NCI-H2107 (cell line): ENCODE measurements around the gene CAMSAP3.

ENCODE experiments used
- DNase-seq: peaks from one replicate; lab custom pipeline; 2025; lab: John Stamatoyannopoulos, UW

Gene CAMSAP3, protein sequence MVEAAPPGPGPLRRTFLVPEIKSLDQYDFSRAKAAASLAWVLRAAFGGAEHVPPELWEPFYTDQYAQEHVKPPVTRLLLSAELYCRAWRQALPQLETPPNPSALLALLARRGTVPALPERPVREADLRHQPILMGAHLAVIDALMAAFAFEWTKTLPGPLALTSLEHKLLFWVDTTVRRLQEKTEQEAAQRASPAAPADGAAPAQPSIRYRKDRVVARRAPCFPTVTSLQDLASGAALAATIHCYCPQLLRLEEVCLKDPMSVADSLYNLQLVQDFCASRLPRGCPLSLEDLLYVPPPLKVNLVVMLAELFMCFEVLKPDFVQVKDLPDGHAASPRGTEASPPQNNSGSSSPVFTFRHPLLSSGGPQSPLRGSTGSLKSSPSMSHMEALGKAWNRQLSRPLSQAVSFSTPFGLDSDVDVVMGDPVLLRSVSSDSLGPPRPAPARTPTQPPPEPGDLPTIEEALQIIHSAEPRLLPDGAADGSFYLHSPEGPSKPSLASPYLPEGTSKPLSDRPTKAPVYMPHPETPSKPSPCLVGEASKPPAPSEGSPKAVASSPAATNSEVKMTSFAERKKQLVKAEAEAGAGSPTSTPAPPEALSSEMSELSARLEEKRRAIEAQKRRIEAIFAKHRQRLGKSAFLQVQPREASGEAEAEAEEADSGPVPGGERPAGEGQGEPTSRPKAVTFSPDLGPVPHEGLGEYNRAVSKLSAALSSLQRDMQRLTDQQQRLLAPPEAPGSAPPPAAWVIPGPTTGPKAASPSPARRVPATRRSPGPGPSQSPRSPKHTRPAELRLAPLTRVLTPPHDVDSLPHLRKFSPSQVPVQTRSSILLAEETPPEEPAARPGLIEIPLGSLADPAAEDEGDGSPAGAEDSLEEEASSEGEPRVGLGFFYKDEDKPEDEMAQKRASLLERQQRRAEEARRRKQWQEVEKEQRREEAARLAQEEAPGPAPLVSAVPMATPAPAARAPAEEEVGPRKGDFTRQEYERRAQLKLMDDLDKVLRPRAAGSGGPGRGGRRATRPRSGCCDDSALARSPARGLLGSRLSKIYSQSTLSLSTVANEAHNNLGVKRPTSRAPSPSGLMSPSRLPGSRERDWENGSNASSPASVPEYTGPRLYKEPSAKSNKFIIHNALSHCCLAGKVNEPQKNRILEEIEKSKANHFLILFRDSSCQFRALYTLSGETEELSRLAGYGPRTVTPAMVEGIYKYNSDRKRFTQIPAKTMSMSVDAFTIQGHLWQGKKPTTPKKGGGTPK

DNA sequence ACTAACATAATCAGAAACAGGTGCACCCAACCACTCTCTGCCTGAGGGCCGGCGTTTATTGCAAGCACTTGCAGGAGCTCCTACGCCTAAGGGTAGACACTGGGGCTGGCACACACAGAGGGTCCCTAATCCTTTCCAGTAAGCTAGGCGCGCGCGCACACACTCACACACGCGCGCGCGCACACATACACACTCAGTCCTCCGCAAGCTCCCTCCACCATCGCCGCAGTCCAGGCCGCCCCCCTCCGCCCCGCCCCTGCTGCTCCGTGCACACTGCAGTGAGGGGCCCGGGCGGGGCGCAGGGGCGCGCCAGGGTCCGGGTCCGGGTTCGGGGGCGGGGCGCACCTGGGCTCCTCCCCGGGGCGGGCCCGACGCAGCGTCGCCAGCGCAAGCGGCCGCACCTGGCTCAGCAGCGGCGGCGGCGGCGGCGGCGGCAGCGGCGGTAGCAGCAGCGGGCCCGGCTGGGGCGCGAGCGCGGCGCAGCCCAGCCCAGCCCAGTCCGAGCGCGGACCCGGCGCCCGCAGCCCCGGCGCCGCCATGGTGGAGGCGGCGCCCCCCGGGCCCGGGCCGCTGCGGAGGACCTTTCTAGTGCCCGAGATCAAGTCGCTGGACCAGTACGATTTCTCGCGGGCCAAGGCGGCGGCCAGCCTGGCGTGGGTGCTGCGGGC, at the start of gene CAMSAP3:
Gene CAMSAP3, plus strand, starts transcription at position 398 of the 668 bp plus-strand sequence. Its CDS starts 140 bp downstream, at position 538.
- peak; percentile 44 for DNase-seq

DNA sequence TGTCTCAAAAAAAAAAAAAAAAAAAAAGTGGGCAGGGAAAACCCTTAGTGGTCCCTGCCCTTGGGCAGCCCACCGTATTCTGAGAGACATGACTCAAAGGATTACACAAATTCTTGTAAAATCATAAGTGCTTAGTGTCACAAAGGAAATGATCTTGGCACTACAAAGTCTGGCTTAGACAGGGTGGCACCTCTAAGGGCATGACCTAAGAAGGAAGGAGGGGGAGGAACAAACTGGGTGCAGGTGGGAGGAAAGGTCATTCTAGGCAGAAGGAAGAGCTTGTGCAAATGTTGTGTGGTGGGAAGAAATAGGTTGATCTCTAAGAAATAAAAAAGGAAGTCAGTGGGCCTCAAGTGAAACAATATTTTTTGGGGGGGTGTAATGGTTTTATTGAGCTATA, 49.8 kb upstream of the CAMSAP3 start:
- DNase-seq, result no peak

- DNase-seq, result no peak
Observed at GRCh38 chr19:7547159-7547558, 48.5 kb upstream of the CAMSAP3 start.

DNA sequence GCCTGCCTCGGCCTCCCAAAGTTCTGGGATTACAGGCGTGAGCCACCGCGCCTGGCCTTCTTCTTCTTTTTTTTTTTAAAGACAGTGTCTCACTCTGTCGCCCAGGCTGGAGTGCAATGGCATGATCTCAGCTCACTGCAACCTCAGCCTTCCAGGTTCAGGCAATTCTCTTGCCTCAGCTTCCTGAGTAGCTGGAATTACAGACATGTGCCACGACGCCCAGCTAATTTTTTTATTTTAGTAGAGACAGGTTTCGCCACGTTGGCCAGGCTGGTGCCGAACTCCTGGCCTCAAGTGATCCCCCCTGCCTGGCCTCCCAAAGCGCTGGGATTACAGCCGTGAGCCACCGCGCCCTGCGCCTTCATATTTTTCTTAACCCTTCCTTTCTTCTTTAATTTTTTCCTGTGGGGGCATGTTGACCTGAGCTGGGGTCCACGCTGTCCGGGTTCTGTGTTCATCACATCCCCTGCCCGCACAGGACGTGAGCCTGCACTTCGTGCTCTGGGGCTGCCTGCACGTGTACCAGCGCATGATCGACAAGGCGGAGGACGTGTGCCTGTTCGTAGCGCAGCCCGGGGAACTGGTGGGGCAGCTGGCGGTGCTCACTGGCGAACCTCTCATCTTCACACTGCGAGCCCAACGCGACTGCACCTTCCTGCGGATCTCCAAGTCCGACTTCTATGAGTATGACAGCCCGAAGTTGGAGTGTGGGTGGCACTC, 46.1 kb upstream of the CAMSAP3 start:
- no peak for DNase-seq

GRCh38 chr19:7550169-7550770, 45.4 kb upstream of the CAMSAP3 start:
- no peak for DNase-seq

- no peak for DNase-seq
Observed at GRCh38 chr19:7550987-7551761, 44.5 kb upstream of the CAMSAP3 start.

GRCh38 chr19:7552781-7553180, 42.9 kb upstream of the CAMSAP3 start:
- DNase-seq, result no peak

DNA sequence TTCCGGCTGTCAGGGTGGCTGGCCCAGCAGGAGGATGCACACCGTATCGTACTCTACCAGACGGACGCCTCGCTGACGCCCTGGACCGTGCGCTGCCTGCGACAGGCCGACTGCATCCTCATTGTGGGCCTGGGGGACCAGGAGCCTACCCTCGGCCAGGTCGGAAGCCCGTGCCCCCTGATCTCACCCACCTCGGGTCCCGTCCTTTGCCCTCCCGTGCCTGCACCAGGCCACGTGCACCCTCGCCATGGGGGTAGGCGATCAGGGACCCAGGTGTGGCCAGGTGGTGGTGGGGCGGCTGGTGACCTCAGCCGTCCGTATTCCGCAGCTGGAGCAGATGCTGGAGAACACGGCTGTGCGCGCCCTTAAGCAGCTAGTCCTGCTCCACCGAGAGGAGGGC, 41.1 kb upstream of the CAMSAP3 start:
- DNase-seq, result no peak

DNA sequence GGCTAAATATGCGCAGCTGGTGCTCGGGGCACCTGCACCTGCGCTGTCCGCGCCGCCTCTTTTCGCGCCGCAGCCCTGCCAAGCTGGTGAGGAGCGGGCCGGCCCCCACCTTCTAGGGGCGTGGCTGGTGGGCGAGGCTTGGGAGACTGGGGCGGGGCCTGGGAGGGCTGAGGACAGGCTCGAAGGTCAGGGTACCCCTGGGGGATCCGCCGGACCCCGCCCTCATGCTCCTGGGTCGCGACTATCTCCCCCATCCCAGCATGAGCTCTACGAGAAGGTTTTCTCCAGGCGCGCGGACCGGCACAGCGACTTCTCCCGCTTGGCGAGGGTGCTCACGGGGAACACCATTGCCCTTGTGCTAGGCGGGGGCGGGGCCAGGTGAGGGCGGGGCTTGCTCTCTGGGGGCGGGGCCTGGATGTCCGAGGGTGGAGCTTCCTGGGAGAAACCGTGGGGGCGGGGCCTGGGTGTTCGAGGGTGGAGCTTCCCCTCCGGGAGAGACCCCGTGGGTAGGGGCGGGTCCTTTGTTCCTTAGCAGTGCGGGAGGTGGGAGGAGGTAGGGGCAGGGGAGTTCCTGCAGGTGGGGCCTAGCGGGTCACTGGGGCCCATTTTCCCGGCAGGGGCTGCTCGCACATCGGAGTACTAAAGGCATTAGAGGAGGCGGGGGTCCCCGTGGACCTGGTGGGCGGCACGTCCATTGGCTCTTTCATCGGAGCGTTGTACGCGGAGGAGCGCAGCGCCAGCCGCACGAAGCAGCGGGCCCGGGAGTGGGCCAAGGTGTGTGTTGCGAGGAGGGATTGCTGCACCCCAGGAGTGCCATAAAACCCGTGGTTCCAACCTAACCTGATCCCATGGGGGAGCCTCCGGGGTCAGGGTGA, 40.4 kb upstream of the CAMSAP3 start:
- no peak for DNase-seq

DNA sequence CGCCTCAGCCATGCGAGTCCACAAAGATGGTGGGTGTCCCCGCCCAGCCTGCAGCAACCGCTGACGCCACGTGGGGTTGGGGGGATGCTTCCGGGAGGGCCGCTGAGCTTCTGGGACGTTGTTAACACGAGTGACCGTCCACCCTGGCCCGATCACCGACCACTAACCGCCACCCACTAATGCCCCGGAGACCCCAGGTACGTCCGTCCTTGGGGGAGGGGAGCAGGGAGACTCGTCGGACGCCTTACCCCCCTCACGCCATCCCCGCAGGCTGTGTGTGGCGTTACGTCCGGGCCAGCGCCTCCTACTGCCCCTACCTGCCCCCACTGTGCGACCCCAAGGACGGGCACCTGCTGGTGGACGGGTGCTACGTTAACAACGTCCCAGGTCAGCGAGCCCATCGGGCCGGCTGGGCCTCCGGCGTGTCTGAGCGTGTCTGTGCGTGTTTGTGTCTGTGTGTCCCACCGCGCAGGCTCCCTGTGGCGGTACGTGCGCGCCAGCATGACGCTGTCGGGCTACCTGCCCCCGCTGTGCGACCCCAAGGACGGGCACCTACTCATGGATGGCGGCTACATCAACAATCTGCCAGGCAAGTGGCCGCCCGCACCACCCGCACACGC, 38.9 kb upstream of the CAMSAP3 start:
- no peak for DNase-seq

GRCh38 chr19:7558667-7559066, 37.0 kb upstream of the CAMSAP3 start:
- no peak for DNase-seq

GRCh38 chr19:7559102-7559501, 36.6 kb upstream of the CAMSAP3 start:
- DNase-seq, result no peak

GRCh38 chr19:7560255-7560654, 35.4 kb upstream of the CAMSAP3 start:
- no peak for DNase-seq

GRCh38 chr19:7561325-7561724, 34.3 kb upstream of the CAMSAP3 start:
- DNase-seq, result no peak

DNA sequence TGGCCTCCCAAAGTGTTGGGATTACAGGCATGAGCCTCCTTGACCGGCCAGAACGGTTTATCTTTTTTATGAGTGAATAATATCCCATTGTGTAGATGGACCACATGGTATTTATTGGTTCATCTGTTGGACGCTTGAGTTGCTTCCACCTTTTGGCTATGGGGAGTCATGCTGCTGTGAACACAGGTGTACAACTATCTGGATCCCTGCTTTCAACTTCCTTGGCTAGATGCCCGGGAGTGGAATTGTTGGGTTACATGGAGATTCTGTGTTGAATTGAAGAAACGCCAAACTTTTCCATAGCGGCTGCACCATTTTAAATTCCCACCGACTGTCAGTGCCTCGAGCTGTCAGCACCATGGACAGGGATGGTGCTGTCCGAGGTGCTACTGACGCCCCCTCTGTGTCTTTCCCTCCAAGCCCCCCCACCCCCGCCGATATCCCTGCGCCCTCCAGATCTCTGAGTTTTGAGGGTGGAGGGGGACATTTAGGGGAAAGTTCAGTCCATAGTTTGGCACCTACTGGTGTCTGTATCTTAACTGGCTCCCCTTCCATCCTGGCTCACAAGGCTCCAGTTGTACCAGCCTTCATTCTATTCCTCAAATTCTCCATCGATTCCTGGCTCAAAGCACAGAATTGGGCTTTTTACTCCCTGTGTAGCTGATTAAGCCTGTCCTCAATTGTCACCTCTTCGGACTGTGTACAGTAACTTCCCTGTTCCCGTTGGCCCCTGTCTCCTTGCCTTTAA, 32.8 kb upstream of the CAMSAP3 start:
- no peak for DNase-seq

DNA sequence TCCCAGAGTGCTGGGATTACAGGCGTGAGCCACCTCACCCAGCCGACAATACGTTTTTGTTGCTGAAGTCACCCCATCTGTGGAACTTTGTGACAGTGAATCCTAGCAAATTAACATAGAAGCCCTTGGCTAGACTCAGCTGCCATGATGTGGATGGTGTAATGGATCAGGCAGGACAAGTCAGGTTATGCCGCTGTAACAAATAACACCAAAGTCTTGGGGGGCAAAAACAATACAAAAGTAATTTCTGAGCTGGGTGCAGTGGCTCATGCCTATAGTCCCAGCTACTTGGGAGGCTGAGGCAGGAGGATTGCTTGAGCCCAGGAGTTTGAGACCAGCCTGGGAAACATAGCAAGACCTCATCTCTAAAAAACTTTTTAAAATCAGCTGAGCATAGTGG, 30.8 kb upstream of the CAMSAP3 start:
- no peak for DNase-seq

- DNase-seq, result no peak
Observed at GRCh38 chr19:7565332-7565731, 30.3 kb upstream of the CAMSAP3 start.

DNA sequence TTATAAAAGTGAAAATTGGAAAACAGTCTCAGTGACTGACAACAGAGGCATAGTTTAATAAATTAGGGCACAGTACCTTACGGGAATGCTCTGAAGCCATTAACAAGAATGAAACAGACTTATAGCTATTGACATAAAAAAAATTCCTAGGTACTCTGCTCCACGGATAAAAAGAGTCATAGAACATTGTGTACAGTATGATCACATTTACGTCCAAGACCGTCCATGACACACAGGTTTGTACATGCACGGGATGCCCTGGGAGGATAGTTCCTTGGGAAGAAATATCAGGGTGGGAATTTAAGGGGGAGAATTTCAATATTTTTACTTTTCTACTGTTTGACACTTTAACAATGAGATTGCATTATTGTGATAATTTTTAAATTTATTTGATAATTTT, 24.9 kb upstream of the CAMSAP3 start:
- no peak for DNase-seq
